ENCODE data around the gene RBM44.

- TF ChIP-seq, protein P1, sequence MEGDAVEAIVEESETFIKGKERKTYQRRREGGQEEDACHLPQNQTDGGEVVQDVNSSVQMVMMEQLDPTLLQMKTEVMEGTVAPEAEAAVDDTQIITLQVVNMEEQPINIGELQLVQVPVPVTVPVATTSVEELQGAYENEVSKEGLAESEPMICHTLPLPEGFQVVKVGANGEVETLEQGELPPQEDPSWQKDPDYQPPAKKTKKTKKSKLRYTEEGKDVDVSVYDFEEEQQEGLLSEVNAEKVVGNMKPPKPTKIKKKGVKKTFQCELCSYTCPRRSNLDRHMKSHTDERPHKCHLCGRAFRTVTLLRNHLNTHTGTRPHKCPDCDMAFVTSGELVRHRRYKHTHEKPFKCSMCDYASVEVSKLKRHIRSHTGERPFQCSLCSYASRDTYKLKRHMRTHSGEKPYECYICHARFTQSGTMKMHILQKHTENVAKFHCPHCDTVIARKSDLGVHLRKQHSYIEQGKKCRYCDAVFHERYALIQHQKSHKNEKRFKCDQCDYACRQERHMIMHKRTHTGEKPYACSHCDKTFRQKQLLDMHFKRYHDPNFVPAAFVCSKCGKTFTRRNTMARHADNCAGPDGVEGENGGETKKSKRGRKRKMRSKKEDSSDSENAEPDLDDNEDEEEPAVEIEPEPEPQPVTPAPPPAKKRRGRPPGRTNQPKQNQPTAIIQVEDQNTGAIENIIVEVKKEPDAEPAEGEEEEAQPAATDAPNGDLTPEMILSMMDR (IDR thresholded peaks at IDR 0.05; ENCODE audit: insufficient read depth, low read length), result no peak
- TF ChIP-seq, protein P2, sequence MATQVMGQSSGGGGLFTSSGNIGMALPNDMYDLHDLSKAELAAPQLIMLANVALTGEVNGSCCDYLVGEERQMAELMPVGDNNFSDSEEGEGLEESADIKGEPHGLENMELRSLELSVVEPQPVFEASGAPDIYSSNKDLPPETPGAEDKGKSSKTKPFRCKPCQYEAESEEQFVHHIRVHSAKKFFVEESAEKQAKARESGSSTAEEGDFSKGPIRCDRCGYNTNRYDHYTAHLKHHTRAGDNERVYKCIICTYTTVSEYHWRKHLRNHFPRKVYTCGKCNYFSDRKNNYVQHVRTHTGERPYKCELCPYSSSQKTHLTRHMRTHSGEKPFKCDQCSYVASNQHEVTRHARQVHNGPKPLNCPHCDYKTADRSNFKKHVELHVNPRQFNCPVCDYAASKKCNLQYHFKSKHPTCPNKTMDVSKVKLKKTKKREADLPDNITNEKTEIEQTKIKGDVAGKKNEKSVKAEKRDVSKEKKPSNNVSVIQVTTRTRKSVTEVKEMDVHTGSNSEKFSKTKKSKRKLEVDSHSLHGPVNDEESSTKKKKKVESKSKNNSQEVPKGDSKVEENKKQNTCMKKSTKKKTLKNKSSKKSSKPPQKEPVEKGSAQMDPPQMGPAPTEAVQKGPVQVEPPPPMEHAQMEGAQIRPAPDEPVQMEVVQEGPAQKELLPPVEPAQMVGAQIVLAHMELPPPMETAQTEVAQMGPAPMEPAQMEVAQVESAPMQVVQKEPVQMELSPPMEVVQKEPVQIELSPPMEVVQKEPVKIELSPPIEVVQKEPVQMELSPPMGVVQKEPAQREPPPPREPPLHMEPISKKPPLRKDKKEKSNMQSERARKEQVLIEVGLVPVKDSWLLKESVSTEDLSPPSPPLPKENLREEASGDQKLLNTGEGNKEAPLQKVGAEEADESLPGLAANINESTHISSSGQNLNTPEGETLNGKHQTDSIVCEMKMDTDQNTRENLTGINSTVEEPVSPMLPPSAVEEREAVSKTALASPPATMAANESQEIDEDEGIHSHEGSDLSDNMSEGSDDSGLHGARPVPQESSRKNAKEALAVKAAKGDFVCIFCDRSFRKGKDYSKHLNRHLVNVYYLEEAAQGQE (IDR thresholded peaks at IDR 0.05; ENCODE audit: insufficient replicate concordance, low read depth), result no peak
- TF ChIP-seq GABPA (IDR thresholded peaks at IDR 0.05; ENCODE audit: low read depth) (no peak), POLR2AphosphoS5 (IDR thresholded peaks at IDR 0.05; ENCODE audit: low read depth) (no peak)
Measured at GRCh38 chr2:237889016-237889415, 90.4 kb downstream of the RBM44 start.
